ENCODE measurements around the gene CCDC192.

CCDC192 gene

DNA sequence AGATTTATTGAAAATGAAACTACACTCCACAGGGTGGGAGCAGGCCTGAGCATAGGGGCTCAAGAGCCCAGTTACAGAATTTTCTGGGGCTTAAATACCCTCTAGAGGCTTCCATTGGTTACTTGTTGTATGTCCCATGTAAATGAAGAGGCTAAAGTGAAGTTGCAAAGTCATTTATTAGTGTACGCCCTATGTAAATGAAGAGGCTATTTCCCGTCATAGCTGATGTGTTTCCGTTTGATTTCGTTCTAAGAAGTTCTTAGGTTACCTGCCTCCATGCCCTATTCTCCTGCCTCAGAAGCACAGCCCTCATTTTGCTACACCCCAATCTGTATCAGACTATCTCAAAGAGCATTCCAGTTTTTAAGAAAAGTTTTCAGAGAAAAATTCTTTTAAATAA lies 273.3 kb downstream of the CCDC192 start:
- Histone ChIP-seq H3K9me2 (replicated peaks; ENCODE audit: insufficient read depth, low read length) (no peaks in the 10 kb centered on the region), H3K4me3 (ENCODE audit: insufficient read depth, low read length, poor library complexity, severe bottlenecking) (no peak overlapping the region), H3K27me3 (ENCODE audit: low read length) (no peaks in the 10 kb centered on the region), H2AFZ (ENCODE audit: low read depth, low read length, severe bottlenecking) (no peak overlapping the region), H3K27ac (ENCODE audit: low read depth, low read length) (no peak overlapping the region), H3F3A (ENCODE audit: insufficient read depth) (no peaks in the 10 kb centered on the region), H3K9ac (ENCODE audit: low read length) (no peak overlapping the region), H3K4me2 (ENCODE audit: low read depth, low read length, poor library complexity, severe bottlenecking) (no peak overlapping the region), H3K36me3 (ENCODE audit: low read length) (no peaks in the 10 kb centered on the region), H4K20me1 (ENCODE audit: low read depth, low read length) (no peaks in the 10 kb centered on the region), H3K79me2 (ENCODE audit: insufficient read depth, low read length) (no peaks in the 10 kb centered on the region), H3K9me3 (ENCODE audit: insufficient read depth, low read length) (no peaks in the 10 kb centered on the region)
- TF ChIP-seq EZH2phosphoT487 (conservative IDR thresholded peaks at IDR 0.05; ENCODE audit: low read length), result no peak
- TF ChIP-seq, protein P1, sequence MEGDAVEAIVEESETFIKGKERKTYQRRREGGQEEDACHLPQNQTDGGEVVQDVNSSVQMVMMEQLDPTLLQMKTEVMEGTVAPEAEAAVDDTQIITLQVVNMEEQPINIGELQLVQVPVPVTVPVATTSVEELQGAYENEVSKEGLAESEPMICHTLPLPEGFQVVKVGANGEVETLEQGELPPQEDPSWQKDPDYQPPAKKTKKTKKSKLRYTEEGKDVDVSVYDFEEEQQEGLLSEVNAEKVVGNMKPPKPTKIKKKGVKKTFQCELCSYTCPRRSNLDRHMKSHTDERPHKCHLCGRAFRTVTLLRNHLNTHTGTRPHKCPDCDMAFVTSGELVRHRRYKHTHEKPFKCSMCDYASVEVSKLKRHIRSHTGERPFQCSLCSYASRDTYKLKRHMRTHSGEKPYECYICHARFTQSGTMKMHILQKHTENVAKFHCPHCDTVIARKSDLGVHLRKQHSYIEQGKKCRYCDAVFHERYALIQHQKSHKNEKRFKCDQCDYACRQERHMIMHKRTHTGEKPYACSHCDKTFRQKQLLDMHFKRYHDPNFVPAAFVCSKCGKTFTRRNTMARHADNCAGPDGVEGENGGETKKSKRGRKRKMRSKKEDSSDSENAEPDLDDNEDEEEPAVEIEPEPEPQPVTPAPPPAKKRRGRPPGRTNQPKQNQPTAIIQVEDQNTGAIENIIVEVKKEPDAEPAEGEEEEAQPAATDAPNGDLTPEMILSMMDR (IDR thresholded peaks at IDR 0.05; ENCODE audit: insufficient read depth, low read length, poor library complexity, severe bottlenecking), result no peak

DNA sequence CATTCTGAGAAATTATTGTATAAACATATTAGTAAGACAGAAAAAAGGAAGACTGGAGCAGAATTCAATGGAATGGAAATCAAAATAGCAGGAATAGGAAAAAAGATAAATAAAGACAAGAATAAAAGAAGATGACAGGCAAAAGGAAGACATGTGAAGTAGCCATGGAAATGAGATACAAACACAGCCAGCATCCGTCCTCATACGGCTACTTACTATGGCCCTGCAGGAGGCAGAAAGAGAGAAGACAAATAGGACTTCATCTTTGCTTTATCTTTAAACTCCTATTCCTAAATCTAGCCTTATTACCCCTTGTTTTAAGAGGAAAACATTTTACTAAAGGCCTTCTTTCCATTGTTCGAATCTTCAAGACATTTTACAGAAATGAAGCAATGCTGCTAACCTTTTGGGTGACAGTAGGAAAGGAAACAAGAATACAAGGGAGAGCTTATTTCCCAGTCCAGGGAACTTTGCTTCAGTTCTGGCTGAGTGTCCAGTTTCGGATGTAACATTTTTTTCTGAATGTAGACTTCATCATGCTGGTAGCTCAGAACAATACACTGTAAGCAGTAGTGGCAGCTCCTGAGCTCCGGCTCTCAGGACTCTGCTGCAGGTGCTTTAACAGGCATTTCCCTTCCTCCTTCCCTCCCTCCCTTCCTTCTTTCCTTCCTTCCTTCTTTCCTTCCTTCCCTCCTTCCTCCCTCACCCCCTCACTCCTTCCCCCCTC lies 274.0 kb downstream of the CCDC192 start:
- no peaks in the 10 kb centered on the region for H3K27me3 ChIP-seq (ENCODE audit: low read length)
- TF ChIP-seq EZH2phosphoT487 (conservative IDR thresholded peaks at IDR 0.05; ENCODE audit: low read length), result no peak
- TF ChIP-seq, protein P1 (IDR thresholded peaks at IDR 0.05; ENCODE audit: insufficient read depth, low read length, poor library complexity, severe bottlenecking), result no peak
- H3K4me2 ChIP-seq (ENCODE audit: low read depth, low read length, poor library complexity, severe bottlenecking), result no peak overlapping the region
- no peak overlapping the region for H3K27ac ChIP-seq (ENCODE audit: low read depth, low read length)
- H3K9me2 ChIP-seq (replicated peaks; ENCODE audit: insufficient read depth, low read length), result no peaks in the 10 kb centered on the region
- H2AFZ ChIP-seq (ENCODE audit: low read depth, low read length, severe bottlenecking), result no peak overlapping the region
- no peaks in the 10 kb centered on the region for H3K79me2 ChIP-seq (ENCODE audit: insufficient read depth, low read length)
- H3F3A ChIP-seq (ENCODE audit: insufficient read depth), result no peaks in the 10 kb centered on the region
- H3K9me3 ChIP-seq (ENCODE audit: insufficient read depth, low read length), result no peaks in the 10 kb centered on the region
- H4K20me1 ChIP-seq (ENCODE audit: low read depth, low read length), result no peaks in the 10 kb centered on the region
- no peak overlapping the region for H3K9ac ChIP-seq (ENCODE audit: low read length)
- no peaks in the 10 kb centered on the region for H3K36me3 ChIP-seq (ENCODE audit: low read length)
- no peak overlapping the region for H3K4me3 ChIP-seq (ENCODE audit: insufficient read depth, low read length, poor library complexity, severe bottlenecking)

DNA sequence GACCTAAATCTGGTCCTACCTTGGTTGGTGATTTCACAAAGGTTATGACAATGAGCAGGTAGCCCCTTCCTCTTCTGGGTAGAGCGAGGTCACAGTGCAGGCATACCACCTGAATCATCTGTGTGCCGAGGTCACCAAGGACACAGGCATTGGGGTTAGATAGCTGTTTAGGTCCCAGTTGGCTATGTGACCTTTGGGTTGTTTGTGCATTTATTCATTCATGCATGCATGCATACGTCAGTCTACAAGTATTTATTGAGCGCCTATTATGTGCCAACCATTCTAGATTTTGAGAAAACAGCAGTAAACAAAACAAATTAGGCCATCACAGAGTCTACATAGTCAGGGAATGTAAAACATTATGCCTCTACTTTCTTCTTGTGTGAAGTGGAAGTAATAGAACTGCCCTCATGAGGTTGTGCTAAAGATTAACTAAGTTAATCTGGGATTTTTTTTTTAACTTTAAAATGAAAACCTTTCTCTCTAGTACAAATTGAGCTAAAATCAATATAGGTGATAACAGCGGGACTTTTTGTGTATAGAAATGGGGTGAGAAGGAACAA lies 275.6 kb downstream of the CCDC192 start:
- no peaks in the 10 kb centered on the region for H3F3A ChIP-seq (ENCODE audit: insufficient read depth)
- no peak overlapping the region for H2AFZ ChIP-seq (ENCODE audit: low read depth, low read length, severe bottlenecking)
- no peak overlapping the region for H3K4me3 ChIP-seq (ENCODE audit: insufficient read depth, low read length, poor library complexity, severe bottlenecking)
- TF ChIP-seq, protein P1 (IDR thresholded peaks at IDR 0.05; ENCODE audit: insufficient read depth, low read length, poor library complexity, severe bottlenecking), result no peak
- no peak overlapping the region for H3K4me2 ChIP-seq (ENCODE audit: low read depth, low read length, poor library complexity, severe bottlenecking)
- H4K20me1 ChIP-seq (ENCODE audit: low read depth, low read length), result no peaks in the 10 kb centered on the region
- H3K9ac ChIP-seq (ENCODE audit: low read length), result no peak overlapping the region
- no peaks in the 10 kb centered on the region for H3K9me3 ChIP-seq (ENCODE audit: insufficient read depth, low read length)
- no peaks in the 10 kb centered on the region for H3K79me2 ChIP-seq (ENCODE audit: insufficient read depth, low read length)
- no peaks in the 10 kb centered on the region for H3K27me3 ChIP-seq (ENCODE audit: low read length)
- no peak overlapping the region for H3K27ac ChIP-seq (ENCODE audit: low read depth, low read length)
- H3K36me3 ChIP-seq (ENCODE audit: low read length), result no peaks in the 10 kb centered on the region
- no peaks in the 10 kb centered on the region for H3K9me2 ChIP-seq (replicated peaks; ENCODE audit: insufficient read depth, low read length)

Measured in SU-DHL-6 (cell line).